Smooth muscle cell (in vitro differentiated cells): ENCODE results near the gene WIZ. TPM values are rescaled to one million over a fixed set of nuclear protein-coding genes. Genes with fewer than 3 reads are reported as not detected.
A peak's percentile ranks its signal among the peaks of the same experiment; 100 is the strongest.

Source experiments
- DNase-seq: peaks from one replicate; lab custom pipeline; 2025; ENCODE audit not compliant: unreplicated experiment; lab: John Stamatoyannopoulos, UW
- H2AFZ ChIP-seq: fragments of 200-600 bp; sonication (generic); 2 replicates; pipeline ENCODE4 v1.6.0; 2016; ENCODE audit warnings: antibody characterized with exemption, low read depth, mild to moderate bottlenecking
- H3F3A ChIP-seq: fragments of 200-600 bp; sonication (generic); 2 replicates; pipeline ENCODE4 v1.6.0; 2017; ENCODE audit warnings: antibody characterized with exemption, low read depth
- H3K27ac ChIP-seq: fragments of 200-600 bp; sonication (generic); 2 replicates; pipeline ENCODE4 v1.5.1; 2016; ENCODE audit warnings: low read depth, mild to moderate bottlenecking
- H3K27me3 ChIP-seq: fragments of 200-600 bp; sonication (generic); 2 replicates; pipeline ENCODE4 v1.6.1; 2016; ENCODE audit warnings: low read depth, mild to moderate bottlenecking
- H3K36me3 ChIP-seq: fragments of 200-600 bp; sonication (generic); 2 replicates; pipeline ENCODE4 v1.5.1; 2016; ENCODE audit warnings: low read depth
- H3K4me1 ChIP-seq: fragments of 200-600 bp; sonication (generic); 2 replicates; pipeline ENCODE4 v1.5.1; 2016; ENCODE audit warnings: low read depth
- H3K4me2 ChIP-seq: fragments of 200-600 bp; sonication (generic); 2 replicates; pipeline ENCODE4 v1.6.0; 2016; ENCODE audit warnings: mild to moderate bottlenecking
- H3K4me3 ChIP-seq: fragments of 200-600 bp; sonication (generic); 2 replicates; pipeline ENCODE4 v1.5.1; 2016; ENCODE audit warnings: mild to moderate bottlenecking
- H3K79me2 ChIP-seq: fragments of 200-600 bp; sonication (generic); 2 replicates; pipeline ENCODE4 v1.6.0; 2016; ENCODE audit warnings: low read depth, mild to moderate bottlenecking
- H3K9ac ChIP-seq: fragments of 200-600 bp; sonication (generic); 2 replicates; pipeline ENCODE4 v1.6.0; 2016; ENCODE audit warnings: low read depth
- H3K9me3 ChIP-seq: fragments of 200-600 bp; sonication (generic); replicated peaks from 2 replicates; pipeline ENCODE4 v1.5.1; 2016; ENCODE audit warnings: low read depth
- H4K20me1 ChIP-seq: fragments of 200-600 bp; sonication (generic); 2 replicates; pipeline ENCODE4 v1.6.0; 2016; ENCODE audit warnings: low read depth
- CTCF ChIP-seq: fragments of 200-600 bp; sonication (generic); IDR thresholded peaks from 2 replicates; pipeline ENCODE4 v1.5.1; 2017; ENCODE audit warnings: borderline replicate concordance, mild to moderate bottlenecking, antibody characterized with exemption; ENCODE audit not compliant: insufficient read depth, poor library complexity, severe bottlenecking
- WGBS: methylation state at CpG from one replicate; pipeline ENCODE4 v1.1.7; 2016; ENCODE audit warnings: low lambda C conversion rate; 5-methylcytosine and 5-hydroxymethylcytosine counted together
- polyA plus RNA-seq: library from polyadenylated mRNA; unstranded; fragments of >200 nt; fragmentation: Nextera tagmentation; extraction: Ambion mirVana; gene quantifications from 2 replicates; pipeline ENCODE4 v1.2.1, GENCODE V29; 2016
- total RNA-seq: library from RNA; depleted of rRNA; stranded (reverse); fragments of >200 nt; gene quantifications from 2 replicates; pipeline ENCODE4 v1.2.3, GENCODE V29; 2014

WIZ gene
- total and polyA plus RNA-seq, 2 experiments from 2014 or later = 23.1 to 40.5 TPM

- no peak overlapping the region for H3K4me2 ChIP-seq
- WGBS = 73% methylated on average over 17 of the region's 17 CpGs
Measured at GRCh38 chr19:15448044-15448777, 1.5 kb downstream of the WIZ start.

GRCh38 chr19:15447057-15447456 is 2.7 kb downstream of the WIZ start:
- Histone ChIP-seq H3K4me2 (no peak overlapping the region), H2AFZ (no peak overlapping the region), H3F3A (peaks cover 15% of the 10 kb centered on the region), H4K20me1 (no peaks in the 10 kb centered on the region), H3K27me3 (no peaks in the 10 kb centered on the region), H3K4me1 (no peaks in the 10 kb centered on the region), H3K36me3 (no peaks in the 10 kb centered on the region), H3K79me2 (no peaks in the 10 kb centered on the region), H3K9me3 (no peaks in the 10 kb centered on the region), H3K4me3 (no peak overlapping the region), H3K27ac (no peak overlapping the region), H3K9ac (no peak overlapping the region)
- no peak for TF ChIP-seq CTCF
- DNase-seq = no peak
- WGBS = 89% methylated on average over 4 of the region's 4 CpGs

More at GRCh38 chr19:15448044-15448777, 1.5 kb downstream of the WIZ start:
- H3K36me3 ChIP-seq = no peaks in the 10 kb centered on the region
- no peak overlapping the region for H3K9ac ChIP-seq
- TF ChIP-seq CTCF = no peak
- H3K9me3 ChIP-seq = no peaks in the 10 kb centered on the region
- H3K27ac ChIP-seq = no peak overlapping the region
- peaks cover 15% of the 10 kb centered on the region for H3F3A ChIP-seq
- H2AFZ ChIP-seq = no peak overlapping the region
- no peaks in the 10 kb centered on the region for H4K20me1 ChIP-seq
- H3K27me3 ChIP-seq = peaks cover 4% of the 10 kb centered on the region
- DNase-seq = no peak
- no peaks in the 10 kb centered on the region for H3K79me2 ChIP-seq
- H3K4me1 ChIP-seq = no peaks in the 10 kb centered on the region
- H3K4me3 ChIP-seq = peak overlapping the region; percentile 65

DNA sequence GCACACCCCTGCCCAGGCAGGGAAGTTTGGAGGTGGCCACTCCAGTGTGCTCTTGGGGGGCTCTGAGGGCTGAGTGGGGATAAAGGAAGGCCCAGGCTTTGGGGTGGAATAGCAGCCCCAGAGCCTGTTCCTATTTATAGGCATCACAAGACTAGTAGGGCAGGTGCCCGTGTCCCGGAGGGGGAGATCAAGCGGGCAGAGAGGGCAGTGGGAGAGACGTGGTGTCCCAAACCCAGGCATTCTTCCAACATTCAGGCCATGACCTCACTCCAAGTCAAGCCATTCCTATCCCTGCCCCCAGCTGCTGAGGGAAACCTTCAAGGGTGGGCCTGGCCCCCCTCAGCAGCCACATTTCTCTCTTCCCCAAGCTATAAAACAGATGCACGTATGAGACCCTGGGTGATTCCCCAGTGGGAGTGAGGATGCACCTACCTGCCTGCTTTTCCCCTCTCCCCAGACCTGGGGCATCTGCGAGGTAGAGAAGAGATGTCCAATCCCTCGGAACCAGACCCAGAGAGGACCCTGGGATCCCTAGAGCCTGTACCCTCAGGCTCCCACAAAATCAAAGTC is 3.9 kb downstream of the WIZ start:
- H3K79me2 ChIP-seq = no peaks in the 10 kb centered on the region
- H3K27ac ChIP-seq = no peak overlapping the region
- 82% methylated on average over 7 of the region's 7 CpGs for WGBS
- H3K36me3 ChIP-seq = no peaks in the 10 kb centered on the region
- no peaks in the 10 kb centered on the region for H4K20me1 ChIP-seq
- H3K4me1 ChIP-seq = no peaks in the 10 kb centered on the region
- H3K27me3 ChIP-seq = no peaks in the 10 kb centered on the region
- no peak overlapping the region for H2AFZ ChIP-seq
- DNase-seq = no peak
- H3K4me2 ChIP-seq = no peak overlapping the region
- peaks cover 5% of the 10 kb centered on the region for H3F3A ChIP-seq
- TF ChIP-seq CTCF = no peak
- H3K4me3 ChIP-seq = no peak overlapping the region
- H3K9ac ChIP-seq = no peak overlapping the region
- no peaks in the 10 kb centered on the region for H3K9me3 ChIP-seq
